Duodenal mucosa (tissue), 2 donors: Measurements from ENCODE around the gene OSBPL7.
A peak's percentile ranks its signal among the peaks of the same experiment; 100 is the strongest.

Source experiments
- H3K27ac ChIP-seq: one replicate; pipeline ENCODE4 v1.7.0; 2013; ENCODE audit warnings: low read depth, low read length
- H3K27me3 ChIP-seq, 2 donors: one replicate each; pipeline ENCODE4 v1.7.0; 2013; ENCODE audit warnings: low read length in 2 of 2, control low read depth in 1 of 2; ENCODE audit not compliant: insufficient read depth in 2 of 2, control insufficient read depth in 1 of 2
- H3K36me3 ChIP-seq, 2 donors: one replicate each; pipeline ENCODE4 v1.7.0; 2013; ENCODE audit warnings: low read length in 2 of 2, control low read depth in 1 of 2; ENCODE audit not compliant: insufficient read depth in 2 of 2, control insufficient read depth in 1 of 2
- H3K4me1 ChIP-seq, 2 donors: one replicate each; pipeline ENCODE4 v1.7.0; 2013; ENCODE audit warnings: low read length in 2 of 2, control low read depth in 1 of 2; ENCODE audit not compliant: insufficient read depth in 2 of 2, control insufficient read depth in 1 of 2
- H3K4me3 ChIP-seq, 2 donors: one replicate each; pipeline ENCODE4 v1.7.0; 2013; ENCODE audit warnings: low read length in 2 of 2, low read depth in 1 of 2
- H3K9ac ChIP-seq, 2 donors: one replicate each; pipeline ENCODE4 v1.7.0; 2013; ENCODE audit warnings: low read length in 2 of 2, low read depth in 1 of 2
- H3K9me3 ChIP-seq, 2 donors: one replicate each; pipeline ENCODE4 v1.7.0; 2013; ENCODE audit warnings: low read length in 2 of 2, control low read depth in 1 of 2; ENCODE audit not compliant: control insufficient read depth in 1 of 2

The OSBPL7 gene

GRCh38 chr17:47821424-47822391 is at the start of gene OSBPL7:
TSS of gene OSBPL7 (minus strand) at chr17:47821794. CDS start at chr17:47820278, 1,516 bp downstream.
- Histone ChIP-seq H3K9ac (peak within 1 kb of the TSS; percentile 86 to 97), H3K27me3 (no peaks in the 10 kb centered on the region), H3K9me3 (no peaks in the 10 kb centered on the region), H3K36me3 (peaks cover 43 to 61% of the 10 kb centered on the region in 2 donors), H3K27ac (peak within 1 kb of the TSS; percentile 60), H3K4me1 (peaks cover 22 to 35% of the 10 kb centered on the region in 2 donors), H3K4me3 (peak within 1 kb of the TSS; percentile 89 to 98)

DNA sequence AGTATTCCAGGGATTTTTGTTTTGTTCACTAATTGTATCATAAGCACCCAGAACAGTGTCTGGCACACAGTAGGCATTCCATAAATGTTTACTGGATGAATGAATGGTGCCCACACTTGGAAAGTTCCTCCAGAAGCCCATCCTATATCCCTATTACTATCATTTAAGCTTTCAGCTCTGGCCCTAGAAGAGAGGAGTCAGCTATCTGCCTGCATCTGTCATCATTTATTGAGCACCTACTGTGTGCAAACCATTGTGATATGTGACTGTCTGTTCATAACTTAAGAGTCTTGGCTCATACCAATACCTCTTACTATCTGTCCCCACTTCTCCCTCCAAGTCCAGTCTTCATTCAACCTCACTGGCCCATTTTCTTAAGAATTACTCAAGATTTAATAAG is 49.5 kb upstream of the OSBPL7 start:
- no peaks in the 10 kb centered on the region for H3K36me3 ChIP-seq
- peaks cover 28 to 38% of the 10 kb centered on the region in 2 donors for H3K27me3 ChIP-seq
- H3K27ac ChIP-seq, result no peak overlapping the region
- H3K9ac ChIP-seq, result no peak overlapping the region
- no peaks in the 10 kb centered on the region for H3K9me3 ChIP-seq
- no peak overlapping the region for H3K4me3 ChIP-seq
- no peaks in the 10 kb centered on the region for H3K4me1 ChIP-seq

DNA sequence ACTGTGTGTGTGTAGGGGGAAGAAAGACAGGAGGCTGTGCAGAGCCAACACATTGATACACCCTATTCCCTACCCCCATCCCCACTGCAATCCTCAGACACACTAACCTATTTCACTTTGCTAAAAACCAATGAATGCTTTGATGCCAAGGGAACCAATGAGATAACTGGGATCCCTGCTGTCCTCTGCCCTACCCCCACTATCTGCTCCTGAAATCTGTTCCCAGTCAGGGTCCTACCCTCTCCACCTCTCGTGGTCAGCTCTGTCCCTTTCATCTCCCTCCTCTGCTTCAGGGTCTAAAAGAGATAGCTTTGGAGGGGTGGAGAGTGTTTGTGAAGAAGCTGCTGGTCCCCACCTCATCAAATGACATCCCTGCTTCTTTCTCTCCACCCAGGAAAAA is 48.5 kb upstream of the OSBPL7 start:
- peaks cover 28 to 38% of the 10 kb centered on the region in 2 donors for H3K27me3 ChIP-seq
- no peak overlapping the region for H3K9ac ChIP-seq

GRCh38 chr17:47869114-47869513 is 47.5 kb upstream of the OSBPL7 start:
- Histone ChIP-seq H3K4me1 (peaks cover 0 to 5% of the 10 kb centered on the region in 2 donors), H3K9ac (no peak overlapping the region), H3K27ac (no peak overlapping the region), H3K4me3 (no peak overlapping the region), H3K9me3 (no peaks in the 10 kb centered on the region), H3K36me3 (no peaks in the 10 kb centered on the region), H3K27me3 (peaks cover 23 to 38% of the 10 kb centered on the region in 2 donors)

More for the DNA sequence above, 48.5 kb upstream of the OSBPL7 start:
- Histone ChIP-seq H3K36me3 (no peaks in the 10 kb centered on the region), H3K9me3 (no peaks in the 10 kb centered on the region), H3K4me1 (no peaks in the 10 kb centered on the region), H3K4me3 (no peak overlapping the region), H3K27ac (no peak overlapping the region)

DNA sequence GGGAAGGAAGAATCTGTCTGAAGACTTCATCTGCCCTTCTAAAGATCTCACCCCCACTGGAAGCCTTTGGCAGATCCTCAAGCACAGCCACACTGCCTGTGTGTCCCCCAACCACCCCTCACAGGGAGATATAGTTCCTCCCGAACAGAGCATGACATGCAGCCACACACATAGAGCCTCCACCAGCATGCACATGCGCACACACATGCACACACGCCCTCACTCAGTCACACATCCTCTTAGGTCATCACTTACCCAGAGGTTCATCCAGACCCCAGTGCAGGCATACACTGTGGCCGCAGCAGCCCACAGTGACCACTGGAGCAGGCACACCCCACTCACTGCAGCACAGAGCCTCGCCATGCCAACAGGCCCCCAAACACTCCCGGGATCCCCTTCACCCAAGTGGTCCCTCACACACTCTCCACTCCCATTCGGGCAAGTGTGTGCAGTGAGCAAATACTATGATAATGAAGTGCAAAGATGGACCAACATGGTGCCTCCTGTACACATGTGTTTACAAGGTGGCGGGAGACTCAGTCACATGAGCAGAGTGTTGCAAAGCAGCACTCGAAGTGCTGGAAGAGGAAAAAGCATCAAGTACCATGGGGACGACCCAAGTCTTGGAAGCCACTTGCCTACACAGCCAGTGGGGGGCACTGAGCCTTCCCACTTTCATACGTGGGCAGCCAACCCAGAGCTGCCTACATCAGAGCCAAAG is 46.4 kb upstream of the OSBPL7 start:
- Histone ChIP-seq H3K9ac (no peak overlapping the region), H3K4me3 (no peak overlapping the region), H3K4me1 (peaks cover 0 to 5% of the 10 kb centered on the region in 2 donors), H3K36me3 (no peaks in the 10 kb centered on the region), H3K27me3 (peaks cover 23 to 30% of the 10 kb centered on the region in 2 donors), H3K9me3 (no peaks in the 10 kb centered on the region), H3K27ac (no peak overlapping the region)

GRCh38 chr17:47866941-47867340 is 45.3 kb upstream of the OSBPL7 start:
- Histone ChIP-seq H3K4me3 (no peak overlapping the region), H3K27me3 (peaks cover 19 to 26% of the 10 kb centered on the region in 2 donors), H3K27ac (no peak overlapping the region), H3K9ac (no peak overlapping the region), H3K9me3 (no peaks in the 10 kb centered on the region), H3K36me3 (no peaks in the 10 kb centered on the region), H3K4me1 (peaks cover 0 to 5% of the 10 kb centered on the region in 2 donors)

- Histone ChIP-seq H3K4me3 (no peak overlapping the region), H3K27me3 (peaks cover 7 to 13% of the 10 kb centered on the region in 2 donors)
Measured at GRCh38 chr17:47864791-47865216, 43.2 kb upstream of the OSBPL7 start.

DNA sequence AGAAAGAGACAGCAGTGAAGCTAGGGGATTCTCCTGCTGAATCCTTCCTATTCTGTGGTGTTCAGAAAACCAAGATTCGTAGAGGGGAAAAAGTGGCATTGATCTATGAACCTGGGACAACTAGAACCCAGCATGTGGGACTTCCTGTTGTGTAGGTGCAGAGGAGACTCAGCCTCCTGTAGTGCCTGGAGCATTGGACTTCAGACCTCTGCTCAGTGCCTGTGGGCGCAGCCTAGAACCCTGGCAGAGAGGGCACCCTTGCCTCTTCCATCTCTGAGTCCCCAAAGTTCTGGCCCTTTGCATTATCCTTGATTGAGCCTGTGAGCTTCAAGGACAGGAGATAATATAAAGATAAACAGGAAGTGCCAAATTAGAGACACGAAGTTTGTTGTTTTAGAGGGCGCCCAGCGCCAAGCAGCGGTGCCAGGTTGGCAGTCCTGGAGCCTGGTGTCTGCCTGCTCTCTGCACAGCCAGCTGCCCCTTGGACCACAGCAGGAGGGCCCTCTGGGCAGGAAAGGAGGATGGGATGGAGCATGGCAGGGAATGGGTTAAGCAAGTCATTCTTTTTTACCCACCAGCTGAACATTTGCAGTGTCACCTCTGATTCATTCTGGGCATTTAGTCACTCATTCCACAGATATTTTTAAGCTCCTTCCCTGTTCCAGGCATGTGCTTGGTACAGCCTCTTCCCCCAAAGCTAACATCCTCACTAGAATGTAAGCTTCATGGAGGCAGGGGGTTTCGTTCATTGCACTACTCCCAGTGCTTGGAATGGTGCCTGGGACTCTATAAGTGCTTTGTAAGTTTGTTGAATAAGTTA is 41.2 kb upstream of the OSBPL7 start:
- no peak overlapping the region for H3K27ac ChIP-seq
- no peaks in the 10 kb centered on the region for H3K9me3 ChIP-seq
- H3K4me3 ChIP-seq, result no peak overlapping the region
- H3K36me3 ChIP-seq, result no peaks in the 10 kb centered on the region
- H3K4me1 ChIP-seq, result peaks cover 0 to 5% of the 10 kb centered on the region in 2 donors
- H3K27me3 ChIP-seq, result peaks cover 4 to 6% of the 10 kb centered on the region in 2 donors
- no peak overlapping the region for H3K9ac ChIP-seq

More at GRCh38 chr17:47864791-47865216, 43.2 kb upstream of the OSBPL7 start:
- Histone ChIP-seq H3K36me3 (no peaks in the 10 kb centered on the region), H3K27ac (no peak overlapping the region), H3K4me1 (peaks cover 0 to 5% of the 10 kb centered on the region in 2 donors), H3K9me3 (no peaks in the 10 kb centered on the region), H3K9ac (no peak overlapping the region)

DNA sequence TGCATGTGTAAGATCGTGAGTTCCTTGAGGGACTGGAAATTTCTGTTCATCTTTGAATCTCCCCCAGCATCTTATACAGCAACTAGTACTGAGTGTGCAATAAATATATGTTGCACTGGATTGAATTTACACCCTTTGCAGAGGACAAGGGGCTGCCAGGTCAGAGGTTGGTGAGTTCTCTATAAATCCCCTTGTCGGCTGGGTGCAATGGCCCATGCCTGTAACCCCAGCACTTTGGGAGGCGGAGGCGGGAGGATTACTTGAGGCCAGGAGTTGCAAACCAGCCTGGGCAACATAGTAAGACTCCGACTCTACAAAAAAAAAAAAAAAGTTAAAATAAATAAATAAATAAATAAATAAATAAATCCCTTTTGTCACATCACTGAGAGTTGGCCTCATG is 38.8 kb upstream of the OSBPL7 start:
- Histone ChIP-seq H3K27ac (no peak overlapping the region), H3K4me1 (peaks cover 0 to 5% of the 10 kb centered on the region in 2 donors), H3K9me3 (no peaks in the 10 kb centered on the region), H3K4me3 (no peak overlapping the region), H3K36me3 (no peaks in the 10 kb centered on the region), H3K9ac (no peak overlapping the region), H3K27me3 (peaks cover 18 to 19% of the 10 kb centered on the region in 2 donors)
